ENCODE measurements around the gene RASL11B. TPM values are rescaled to one million over a fixed set of nuclear protein-coding genes. Genes with fewer than 3 reads are reported as not detected.
A peak's percentile ranks its signal among the peaks of the same experiment; 100 is the strongest.
"Not testable (repeated sequence)": the region's sequence is repeated elsewhere in the genome, so short reads cannot be mapped to it uniquely, and the experiment has no call there.

Gene RASL11B, protein sequence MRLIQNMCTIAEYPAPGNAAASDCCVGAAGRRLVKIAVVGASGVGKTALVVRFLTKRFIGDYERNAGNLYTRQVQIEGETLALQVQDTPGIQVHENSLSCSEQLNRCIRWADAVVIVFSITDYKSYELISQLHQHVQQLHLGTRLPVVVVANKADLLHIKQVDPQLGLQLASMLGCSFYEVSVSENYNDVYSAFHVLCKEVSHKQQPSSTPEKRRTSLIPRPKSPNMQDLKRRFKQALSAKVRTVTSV
- total RNA-seq (2014; rRNA removed; shearing (Covaris generic)) = 0.05 and 0.32 TPM in 2 replicates
- 0.45 and 1.0 TPM in 2 replicates for polyA plus RNA-seq (2015; cell fraction: cytosol; rRNA removed)
- 0.37 and 0.93 TPM in 2 replicates for polyA plus RNA-seq (2015; cell fraction: nucleus; rRNA removed)

DNA sequence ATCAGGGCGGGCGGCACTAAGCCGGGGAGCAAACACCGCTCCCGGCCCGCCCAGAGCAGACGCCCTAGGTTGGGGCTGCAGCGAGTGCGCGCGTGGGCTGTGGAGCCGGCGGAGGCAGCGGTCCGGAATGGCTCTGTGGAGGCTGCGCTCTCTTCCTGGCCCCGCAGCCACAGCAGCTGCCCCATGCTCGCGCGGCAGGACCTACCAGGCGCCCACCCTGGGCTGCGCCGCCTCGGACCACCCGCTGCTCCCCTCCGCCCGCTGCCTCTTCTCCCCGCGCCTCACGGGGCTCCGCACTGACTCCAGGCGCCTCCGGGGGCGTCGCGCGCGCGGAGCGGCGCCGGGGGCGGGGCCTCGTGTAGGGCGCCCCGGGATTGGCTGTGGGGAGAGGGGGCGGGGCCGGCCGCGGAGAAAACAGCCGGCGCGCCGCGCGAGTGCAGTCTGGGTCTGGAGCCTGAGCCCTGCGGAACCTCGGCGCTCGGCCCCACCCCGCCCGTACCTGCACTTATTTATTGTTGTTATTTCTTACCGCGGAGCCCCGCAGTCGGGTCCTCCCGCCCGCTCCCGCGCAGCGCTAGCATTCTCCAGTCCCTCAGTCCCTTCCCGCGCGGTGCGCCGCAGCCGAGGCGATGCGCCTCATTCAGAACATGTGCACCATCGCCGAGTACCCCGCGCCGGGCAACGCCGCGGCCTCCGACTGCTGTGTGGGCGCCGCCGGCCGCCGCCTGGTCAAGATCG is at the start of gene RASL11B:
TSS of gene RASL11B (plus strand) at position 439 of the 738 bp plus-strand sequence. CDS start at position 630, 191 bp downstream.
- DNase-seq (ENCODE audit: low read depth, low spot score) = peak; percentile 60
- in situ Hi-C loops (cut with HindIII; ENCODE audit: low pct_unique_long_range_greater_than_20kb, low sequenced_read_pairs) = no loop called here

- in situ Hi-C loops (cut with HindIII; ENCODE audit: low pct_unique_long_range_greater_than_20kb, low sequenced_read_pairs) = no loop called here
These were observed 48.6 kb upstream of the RASL11B start for GRCh38 chr4:52813546-52813945.

GRCh38 chr4:52822583-52822971 is 39.5 kb upstream of the RASL11B start:
- in situ Hi-C loops (cut with HindIII; ENCODE audit: low pct_unique_long_range_greater_than_20kb, low sequenced_read_pairs) = no loop called here
- no peak for DNase-seq (ENCODE audit: low read depth, low spot score)

More at GRCh38 chr4:52813546-52813945, 48.6 kb upstream of the RASL11B start:
- DNase-seq (ENCODE audit: low read depth, low spot score) = no peak

DNA sequence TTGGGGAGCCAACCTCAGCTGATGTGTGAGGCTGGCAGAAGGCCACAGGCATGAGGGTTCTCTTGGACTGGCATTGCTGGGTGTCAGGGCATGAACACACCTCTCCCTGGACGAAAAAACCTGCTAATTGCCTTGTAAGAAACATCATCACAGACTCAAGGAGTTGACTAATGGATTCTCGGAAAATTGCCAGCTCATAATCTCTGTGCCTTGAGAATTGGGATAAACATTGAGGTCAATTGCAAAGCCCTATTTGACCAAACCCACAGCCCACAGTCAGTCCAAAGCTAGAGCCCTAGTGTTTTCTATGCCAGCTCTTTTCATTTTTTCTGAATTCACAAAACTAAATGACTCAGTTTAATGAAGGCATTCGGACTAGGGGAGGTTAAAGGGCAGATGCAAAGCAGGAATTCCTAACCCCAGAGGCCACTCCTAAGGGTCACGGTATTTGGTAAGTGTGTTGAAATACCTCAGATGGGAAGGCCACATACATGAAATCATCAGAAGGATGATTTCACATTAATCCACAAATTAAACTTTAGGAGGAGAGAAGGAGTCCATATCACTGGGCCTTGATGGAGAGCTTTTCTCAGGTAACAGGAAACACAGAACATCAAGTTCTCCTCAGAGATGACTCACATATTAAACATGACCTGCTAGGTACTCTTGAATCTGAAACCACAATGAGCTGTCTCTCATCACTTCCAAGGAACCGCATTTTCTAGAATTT is 39.0 kb upstream of the RASL11B start:
- no peak for DNase-seq (ENCODE audit: low read depth, low spot score)
- in situ Hi-C loops (cut with HindIII; ENCODE audit: low pct_unique_long_range_greater_than_20kb, low sequenced_read_pairs) = no loop called here

GRCh38 chr4:52823702-52824092 is 38.4 kb upstream of the RASL11B start:
- no peak for DNase-seq (ENCODE audit: low read depth, low spot score)
- in situ Hi-C loops (cut with HindIII; ENCODE audit: low pct_unique_long_range_greater_than_20kb, low sequenced_read_pairs) = no loop called here

DNA sequence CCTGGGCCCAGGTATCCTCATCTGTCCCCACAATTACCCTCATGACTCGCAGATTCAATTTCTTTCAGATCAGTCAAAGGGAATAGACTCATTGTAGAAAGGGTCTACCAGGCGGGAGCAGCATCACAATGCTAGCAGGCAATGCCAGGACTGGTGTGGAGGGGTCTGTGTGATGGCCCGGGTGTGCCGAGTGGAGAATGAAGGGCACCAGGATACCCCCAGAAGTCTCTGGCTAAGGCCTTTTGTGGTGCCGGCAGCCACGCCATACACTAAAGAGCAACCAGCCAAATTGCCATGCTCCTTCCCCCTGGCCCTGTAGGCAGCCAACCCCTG is 37.9 kb upstream of the RASL11B start:
- in situ Hi-C loops (cut with HindIII; ENCODE audit: low pct_unique_long_range_greater_than_20kb, low sequenced_read_pairs) = no loop called here
- no peak for DNase-seq (ENCODE audit: low read depth, low spot score)

DNA sequence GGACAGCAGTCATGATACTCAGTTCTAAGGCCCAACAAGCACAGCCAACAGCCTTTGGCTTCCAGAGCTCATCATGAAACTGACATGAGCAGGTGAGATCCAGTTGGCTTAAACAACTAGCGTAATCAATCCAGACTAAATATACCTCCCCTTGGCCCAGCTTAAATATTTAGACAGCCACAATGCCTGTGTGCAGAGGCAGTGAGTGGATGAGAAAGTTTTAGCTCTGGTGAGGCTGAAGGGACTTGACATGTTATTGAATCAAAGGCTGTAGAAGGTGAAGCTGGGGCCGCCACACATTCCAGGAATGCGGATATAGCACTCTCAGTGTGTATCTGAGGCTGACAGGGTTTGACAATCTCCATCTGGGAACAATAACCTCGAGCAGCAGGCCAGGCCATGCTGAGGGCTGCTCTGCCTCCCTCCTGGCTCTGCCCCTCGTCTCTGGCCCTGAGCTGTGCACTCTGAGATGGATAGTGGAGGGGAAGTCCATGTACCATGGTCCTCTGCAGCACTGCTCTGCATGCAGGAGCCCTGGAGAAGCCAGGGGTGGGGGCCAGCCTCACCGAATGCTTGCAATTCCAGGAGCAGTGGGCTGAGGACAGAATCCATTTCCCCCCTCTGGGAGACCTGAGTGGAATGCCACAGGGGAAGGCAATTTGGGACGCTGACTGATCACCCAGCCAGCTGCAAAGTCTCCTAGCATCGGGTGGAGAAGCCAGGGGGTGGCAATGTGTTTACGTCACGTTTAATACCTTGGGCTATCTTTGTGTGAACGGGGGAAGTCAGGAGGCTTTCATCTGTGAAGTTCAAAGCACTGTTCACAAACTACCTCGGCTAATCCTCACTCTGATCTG is 37.3 kb upstream of the RASL11B start:
- DNase-seq (ENCODE audit: low read depth, low spot score) = no peak
- in situ Hi-C loops (cut with HindIII; ENCODE audit: low pct_unique_long_range_greater_than_20kb, low sequenced_read_pairs) = no loop called here

DNA sequence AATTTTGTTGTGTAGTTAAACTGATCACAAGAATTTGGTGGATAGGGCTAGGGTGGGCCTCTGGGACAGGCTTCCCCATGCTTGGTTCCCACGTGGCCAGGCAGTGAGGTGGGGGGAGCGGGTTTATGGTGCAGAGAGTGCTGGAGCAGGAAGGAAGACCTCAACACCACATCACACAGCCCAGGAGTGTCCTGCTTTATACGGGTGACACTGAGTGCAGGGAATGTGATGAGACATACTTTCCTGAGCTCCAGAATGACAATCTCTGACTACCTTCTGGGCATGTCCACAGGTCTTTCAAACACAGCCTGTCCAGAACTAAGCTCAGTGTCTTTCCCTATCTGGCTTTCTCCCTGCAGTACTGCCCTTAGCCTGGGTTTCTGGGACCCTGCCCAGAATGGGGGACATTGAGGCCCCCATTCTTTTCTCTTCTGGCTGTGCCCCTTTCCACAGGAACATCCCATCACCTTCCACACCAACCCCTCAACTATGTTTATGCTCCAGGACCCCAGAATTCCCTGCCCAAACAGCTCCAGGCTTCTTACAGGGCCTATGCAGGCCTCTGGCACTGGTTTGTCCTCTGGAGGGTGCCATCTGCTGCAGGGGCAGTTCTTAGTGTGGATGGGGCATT is 36.5 kb upstream of the RASL11B start:
- in situ Hi-C loops (cut with HindIII; ENCODE audit: low pct_unique_long_range_greater_than_20kb, low sequenced_read_pairs) = no loop called here
- no peak for DNase-seq (ENCODE audit: low read depth, low spot score)

DNA sequence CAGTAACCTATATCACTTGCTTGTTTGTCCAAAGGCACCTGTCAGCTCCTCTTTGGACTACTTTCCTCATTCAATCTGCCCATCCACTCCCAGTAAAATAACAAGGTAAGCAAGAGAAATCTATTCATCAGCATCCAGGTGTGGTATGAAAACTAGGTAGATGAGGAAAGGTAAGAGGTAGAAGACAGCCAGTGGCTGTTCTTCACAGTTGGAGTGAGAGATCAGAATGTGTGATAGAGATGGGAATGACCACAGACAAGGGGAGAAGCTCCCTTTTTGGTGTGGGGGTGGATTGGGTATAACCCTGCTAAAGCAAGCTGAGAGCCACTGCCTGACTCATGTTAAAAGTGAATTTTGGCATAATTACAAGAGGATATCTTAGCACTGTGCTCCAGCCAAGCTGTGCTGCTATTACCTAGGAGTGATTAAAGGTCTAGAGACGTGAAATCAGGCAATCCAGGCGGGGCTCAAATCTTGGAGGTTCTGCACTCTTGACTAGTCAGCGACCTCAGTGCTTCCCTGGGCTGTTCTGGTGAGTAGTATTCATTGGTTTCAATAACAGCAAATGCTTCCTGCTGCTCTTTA is 28.1 kb upstream of the RASL11B start:
- in situ Hi-C loops (cut with HindIII; ENCODE audit: low pct_unique_long_range_greater_than_20kb, low sequenced_read_pairs) = no loop called here
- no peak for DNase-seq (ENCODE audit: low read depth, low spot score)

DNA sequence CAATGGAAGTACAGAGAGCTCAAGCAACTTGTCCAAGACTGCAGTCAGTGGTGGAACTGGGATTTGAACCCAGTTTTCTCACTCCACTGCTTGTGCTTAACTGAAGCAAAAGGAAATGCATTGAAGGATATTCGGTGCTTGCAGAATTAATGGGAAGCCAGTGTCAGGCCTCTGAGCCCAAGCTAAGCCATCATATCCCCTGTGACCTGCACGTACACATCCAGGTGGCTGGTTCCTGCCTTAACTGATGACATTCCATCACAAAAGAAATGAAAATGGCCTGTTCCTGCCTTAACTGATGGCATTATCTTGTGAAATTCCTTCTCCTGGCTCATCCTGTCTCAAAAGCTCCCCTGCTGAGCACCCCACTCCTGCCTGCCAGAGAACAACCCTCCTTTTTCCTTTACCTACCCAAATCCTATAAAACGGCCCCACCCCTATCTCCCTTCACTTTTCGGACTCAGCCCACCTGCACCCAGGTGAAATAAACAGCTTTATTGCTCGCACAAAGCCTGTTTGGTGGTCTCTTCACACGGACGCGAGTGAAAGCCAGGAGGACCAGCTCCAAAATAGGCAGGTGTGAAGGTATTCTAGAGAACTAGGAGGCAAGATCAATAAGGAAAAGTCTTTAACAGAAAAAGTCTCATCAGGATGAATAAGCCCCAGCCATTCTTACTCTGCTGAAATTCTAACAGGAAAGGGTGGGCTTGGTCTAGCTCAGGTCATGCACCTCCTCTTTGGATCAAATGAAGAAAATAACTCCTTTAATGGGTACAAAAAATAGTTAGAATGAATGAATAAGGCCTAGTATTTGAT is 27.3 kb upstream of the RASL11B start:
- in situ Hi-C loops (cut with HindIII; ENCODE audit: low pct_unique_long_range_greater_than_20kb, low sequenced_read_pairs); DNase-seq (ENCODE audit: low read depth, low spot score): not testable (repeated sequence)

DNA sequence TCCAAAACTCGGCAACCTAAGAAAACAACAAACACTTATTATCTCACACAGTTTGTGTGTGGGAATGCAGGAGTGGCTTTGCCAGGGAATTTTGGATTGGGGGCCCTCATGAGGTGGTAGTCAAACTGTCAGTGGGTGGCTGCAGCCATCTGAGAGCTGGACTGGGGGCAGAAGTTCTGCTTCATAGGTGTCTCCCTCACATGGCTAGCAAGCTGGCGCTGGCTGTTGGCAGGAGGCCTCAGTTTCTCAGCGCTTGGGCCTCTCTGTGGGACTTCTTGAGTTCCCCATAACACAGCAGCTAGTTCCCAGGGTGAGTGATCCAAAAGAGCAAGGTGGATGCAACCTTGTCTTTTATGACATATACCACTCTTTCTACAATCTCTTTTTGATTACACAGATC is 26.0 kb upstream of the RASL11B start:
- DNase-seq (ENCODE audit: low read depth, low spot score) = no peak
- in situ Hi-C loops (cut with HindIII; ENCODE audit: low pct_unique_long_range_greater_than_20kb, low sequenced_read_pairs) = no loop called here

- no peak for DNase-seq (ENCODE audit: low read depth, low spot score)
- in situ Hi-C loops (cut with HindIII; ENCODE audit: low pct_unique_long_range_greater_than_20kb, low sequenced_read_pairs) = no loop called here
These were observed 25.4 kb upstream of the RASL11B start for GRCh38 chr4:52836678-52837077.

- DNase-seq (ENCODE audit: low read depth, low spot score) = peak; percentile 41
- in situ Hi-C loops (cut with HindIII; ENCODE audit: low pct_unique_long_range_greater_than_20kb, low sequenced_read_pairs) = no loop called here
These were observed 24.2 kb upstream of the RASL11B start for GRCh38 chr4:52837716-52838558.

DNA sequence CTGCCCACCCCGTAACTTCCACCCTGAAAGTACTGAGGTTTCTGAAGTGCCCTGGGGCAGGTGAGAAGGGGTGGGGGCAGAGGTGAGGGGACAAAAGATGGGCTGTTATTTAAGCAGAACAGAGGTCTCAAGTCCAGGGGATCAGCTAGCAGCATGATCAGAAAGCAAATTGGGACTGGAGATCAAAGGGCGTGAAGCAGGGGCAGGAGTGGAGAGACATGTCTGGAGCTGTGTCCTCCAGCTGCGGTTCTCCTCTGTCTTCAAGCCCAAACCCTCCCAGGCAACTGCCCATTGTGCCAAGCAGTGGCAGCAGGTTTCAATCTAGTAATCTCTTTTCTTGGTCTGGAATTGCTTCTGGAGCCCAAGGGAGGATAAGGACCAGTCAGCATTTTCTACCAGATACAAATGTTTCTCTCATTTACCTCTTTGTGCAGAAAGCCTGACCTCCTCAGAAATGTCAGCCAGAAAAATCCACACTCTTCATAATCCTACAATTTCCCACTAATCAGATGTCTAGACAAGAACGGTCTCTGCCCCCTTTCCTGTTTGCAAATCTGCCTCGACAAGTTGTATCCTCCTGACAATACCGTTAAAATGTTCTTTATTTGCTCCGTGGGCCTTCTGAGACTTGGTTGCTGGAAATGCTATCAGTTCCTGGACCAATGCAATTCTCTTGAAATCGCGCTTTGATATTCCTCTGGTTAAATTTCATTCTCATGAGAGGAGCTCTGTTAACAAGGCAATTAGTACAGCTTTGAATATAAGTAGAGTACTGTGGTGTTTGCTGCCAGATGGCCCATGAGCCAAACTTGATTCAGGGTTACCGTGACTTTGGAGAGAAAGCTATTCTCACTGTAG is 23.2 kb upstream of the RASL11B start:
- in situ Hi-C loops (cut with HindIII; ENCODE audit: low pct_unique_long_range_greater_than_20kb, low sequenced_read_pairs) = no loop called here
- DNase-seq (ENCODE audit: low read depth, low spot score) = no peak

Measured in SK-MEL-5 (cell line).